HepG2 (cell line): Measurements from ENCODE around the gene ZBP1. TPM values are rescaled to one million over a fixed set of nuclear protein-coding genes. Genes with fewer than 3 reads are reported as not detected.

Source experiments
- ARNTL ChIP-seq: sonication (generic); formaldehyde crosslinking; IDR thresholded peaks from 2 replicates; pipeline ENCODE4 v1.4.0; 2020; ENCODE audit warnings: mild to moderate bottlenecking, missing genetic modification reagents
- CENPT ChIP-seq: sonication (generic); formaldehyde crosslinking; IDR thresholded peaks from 2 replicates; pipeline ENCODE4 v1.8.0; 2022; ENCODE audit warnings: low read depth, mild to moderate bottlenecking, moderate library complexity, missing genetic modification reagents
- CREB1 ChIP-seq, 2 experiments: fragments of 450-650 bp in 1 of 2; IDR thresholded peaks; 2 replicates each; pipeline ENCODE4 v1.6.1; 2016 to 2017; ENCODE audit warnings: control low read depth in 1 of 2, mild to moderate bottlenecking in 1 of 2, missing compliant biosample characterization in 1 of 2, missing genetic modification characterization in 1 of 2
- HOXA9 ChIP-seq: sonication (generic); formaldehyde crosslinking; IDR thresholded peaks from 2 replicates; pipeline ENCODE4 v1.8.1; 2022; ENCODE audit warnings: missing genetic modification reagents, mild to moderate bottlenecking, moderate library complexity, borderline replicate concordance
- NFIB ChIP-seq: sonication (generic); formaldehyde crosslinking; IDR thresholded peaks from 2 replicates; pipeline ENCODE4 v1.9.0; 2021; ENCODE audit warnings: missing genetic modification reagents, mild to moderate bottlenecking, borderline replicate concordance
- NR2F1 ChIP-seq, 2 experiments: fragments of 450-650 bp in 1 of 2; formaldehyde crosslinking in 1 of 2; IDR thresholded peaks; 2 replicates each; pipeline versions ENCODE4 v1.5.0 to v1.6.1; 2016 to 2020; ENCODE audit warnings: mild to moderate bottlenecking in 1 of 2, missing compliant biosample characterization in 1 of 2, missing genetic modification reagents in 1 of 2, moderate library complexity in 1 of 2
- SUZ12 ChIP-seq: fragments of 150-350 bp; IDR thresholded peaks from 2 replicates; pipeline ENCODE4 v1.6.1; 2014; ENCODE audit warnings: low read depth, low read length
- TBX2 ChIP-seq: sonication (generic); formaldehyde crosslinking; IDR thresholded peaks from 2 replicates; pipeline ENCODE4 v1.5.0; 2020; ENCODE audit warnings: missing genetic modification reagents, mild to moderate bottlenecking, borderline replicate concordance
- YEATS2 ChIP-seq: sonication (generic); formaldehyde crosslinking; IDR thresholded peaks from 2 replicates; pipeline ENCODE4 v1.4.0; 2020; ENCODE audit warnings: missing genetic modification reagents, borderline replicate concordance
- ZMYM3 ChIP-seq: sonication (generic); formaldehyde crosslinking; IDR thresholded peaks from 2 replicates; pipeline ENCODE4 v1.5.1; 2020; ENCODE audit warnings: mild to moderate bottlenecking, missing genetic modification reagents
- ZNF12 ChIP-seq: sonication (generic); formaldehyde crosslinking; IDR thresholded peaks from 2 replicates; pipeline ENCODE4 v1.5.0; 2020; ENCODE audit warnings: missing genetic modification reagents
- ZNF24 ChIP-seq: fragments of 450-650 bp; IDR thresholded peaks from 2 replicates; pipeline ENCODE4 v1.6.1; 2017; ENCODE audit warnings: antibody characterized with exemption, mild to moderate bottlenecking
- ZNF441 ChIP-seq: sonication (generic); formaldehyde crosslinking; IDR thresholded peaks from 2 replicates; pipeline ENCODE4 v1.7.0; 2021; ENCODE audit warnings: missing genetic modification reagents, borderline replicate concordance
- ZNF792 ChIP-seq: IDR thresholded peaks from 2 replicates; pipeline ENCODE4 v1.6.1; 2016
- ZSCAN29 ChIP-seq: sonication (generic); formaldehyde crosslinking; conservative IDR thresholded peaks from 2 replicates; pipeline ENCODE4 v1.4.0; 2020; ENCODE audit warnings: mild to moderate bottlenecking, missing genetic modification reagents
- polyA plus RNA-seq, 8 experiments: library from polyadenylated mRNA; depleted of rRNA in 3 of 8; stranded (reverse) in 7 of 8; unstranded in 1 of 8; fragments of >200 nt; fragmentation: Illumina TruSeq in 4 of 8; extraction: Trizol in 4 of 8; gene quantifications; 2 replicates each; pipeline versions ENCODE4 v1.2.1 to v1.2.3, GENCODE V29; 2011 to 2016; ENCODE audit warnings: low read depth in 4 of 8, missing spikeins in 1 of 8, mixed read lengths in 1 of 8; ENCODE audit not compliant: insufficient read depth in 1 of 8
- total RNA-seq, 5 experiments: library from RNA; depleted of rRNA; stranded (reverse); fragments of >200 nt; fragmentation: Illumina TruSeq; extraction: Trizol; gene quantifications; 2 replicates each; pipeline ENCODE4 v1.2.3, GENCODE V29; 2016; ENCODE audit warnings: low read depth in 1 of 5
- TF ChIP-seq, protein P1 (sequence below), 2 experiments: sonication (generic) in 1 of 2; formaldehyde crosslinking in 1 of 2; IDR thresholded peaks; 2 replicates each; pipeline versions ENCODE4 v1.4.0 to v1.6.1; 2018 to 2020; ENCODE audit warnings: missing genetic modification reagents in 2 of 2, borderline replicate concordance in 1 of 2, low read depth in 1 of 2, mild to moderate bottlenecking in 1 of 2, missing biosample characterization in 1 of 2
- TF ChIP-seq, protein P2 (sequence below): sonication (generic); formaldehyde crosslinking; IDR thresholded peaks from 2 replicates; pipeline ENCODE4 v1.9.0; 2022; ENCODE audit warnings: missing genetic modification reagents, mild to moderate bottlenecking, borderline replicate concordance
- TF ChIP-seq, protein P3 (sequence below): sonication (generic); formaldehyde crosslinking; IDR thresholded peaks from 2 replicates; pipeline ENCODE4 v1.4.0; 2020; ENCODE audit warnings: low read depth, mild to moderate bottlenecking, missing genetic modification reagents
- TF ChIP-seq, protein P4 (sequence below): sonication (generic); formaldehyde crosslinking; IDR thresholded peaks from 2 replicates; pipeline ENCODE4 v1.4.0; 2020; ENCODE audit warnings: missing genetic modification reagents

The ZBP1 gene
- total and polyA plus RNA-seq, 2 of the 13 experiments (the other 11 are each of a cell fraction or from before 2014, with no cell fraction given), result not detected

DNA sequence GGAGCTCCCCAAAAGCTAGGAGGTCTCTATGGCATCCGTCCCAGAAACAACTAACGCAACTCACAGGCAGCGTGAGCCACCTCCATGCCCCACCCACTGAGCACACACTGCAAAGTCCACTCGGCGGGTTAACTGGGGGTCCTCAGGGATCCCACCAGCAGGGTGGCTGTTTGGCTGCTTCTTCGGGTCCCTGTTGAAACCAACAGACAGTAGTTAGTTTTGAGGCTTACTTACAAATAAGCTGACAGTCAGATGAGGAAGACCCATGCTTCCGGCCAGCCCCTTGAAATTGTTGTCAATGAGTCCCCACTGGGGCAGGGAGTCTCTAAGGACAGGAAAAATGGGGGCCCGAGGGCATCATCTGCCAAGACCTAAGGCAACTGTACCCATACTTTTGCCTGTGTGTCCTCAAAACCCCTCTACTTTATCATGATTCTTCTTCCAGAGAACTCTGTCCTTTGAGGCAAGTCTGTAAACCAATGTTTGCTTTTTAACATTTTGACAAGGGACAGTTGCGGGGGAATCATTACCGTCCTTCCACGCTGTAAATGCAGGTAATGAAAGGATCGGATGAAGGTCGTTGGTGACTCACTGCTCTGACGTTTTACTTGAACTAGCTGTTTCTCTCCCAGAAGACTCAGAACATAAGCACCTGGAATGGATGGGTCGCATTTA lies 61.5 kb downstream of the ZBP1 start (continued):
- TF ChIP-seq HOXA9 (CRISPR knock-in tag) (no peak), NFIB (CRISPR knock-in tag) (no peak), ZNF24 (no peak), ZNF441 (peak; percentile 44; the same call in 1 of the 2 replicates), NR2F1 (CRISPR knock-in tag; IDR thresholded peaks at IDR 0.05) (peak; percentile 13 to 18; a peak in 1 of 4 replicates), ZNF792 (no peak), ZNF12 (CRISPR knock-in tag) (no peak), CENPT (no peak), ZMYM3 (CRISPR knock-in tag) (no peak; the same call in 1 of the 2 replicates), TBX2 (CRISPR knock-in tag) (peak; percentile 47; the same call in 1 of the 2 replicates), ZSCAN29 (CRISPR knock-in tag) (no peak), ARNTL (CRISPR knock-in tag) (0 out of 2 replicates have a peak, but pooled peaks have one; percentile 40), SUZ12 (no peak), YEATS2 (CRISPR knock-in tag) (no peak), CREB1 (IDR thresholded peaks at IDR 0.05) (peak; percentile 82), CREB1 (CRISPR knock-in tag; IDR thresholded peaks at IDR 0.05) (peak; percentile 89)
- TF ChIP-seq, protein P1, sequence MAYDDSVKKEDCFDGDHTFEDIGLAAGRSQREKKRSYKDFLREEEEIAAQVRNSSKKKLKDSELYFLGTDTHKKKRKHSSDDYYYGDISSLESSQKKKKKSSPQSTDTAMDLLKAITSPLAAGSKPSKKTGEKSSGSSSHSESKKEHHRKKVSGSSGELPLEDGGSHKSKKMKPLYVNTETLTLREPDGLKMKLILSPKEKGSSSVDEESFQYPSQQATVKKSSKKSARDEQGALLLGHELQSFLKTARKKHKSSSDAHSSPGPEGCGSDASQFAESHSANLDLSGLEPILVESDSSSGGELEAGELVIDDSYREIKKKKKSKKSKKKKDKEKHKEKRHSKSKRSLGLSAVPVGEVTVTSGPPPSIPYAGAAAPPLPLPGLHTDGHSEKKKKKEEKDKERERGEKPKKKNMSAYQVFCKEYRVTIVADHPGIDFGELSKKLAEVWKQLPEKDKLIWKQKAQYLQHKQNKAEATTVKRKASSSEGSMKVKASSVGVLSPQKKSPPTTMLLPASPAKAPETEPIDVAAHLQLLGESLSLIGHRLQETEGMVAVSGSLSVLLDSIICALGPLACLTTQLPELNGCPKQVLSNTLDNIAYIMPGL (CRISPR knock-in tag; IDR thresholded peaks at IDR 0.05; ENCODE audit: borderline replicate concordance in 1 of 2, low read depth in 1 of 2), result no peak
- TF ChIP-seq, protein P2, sequence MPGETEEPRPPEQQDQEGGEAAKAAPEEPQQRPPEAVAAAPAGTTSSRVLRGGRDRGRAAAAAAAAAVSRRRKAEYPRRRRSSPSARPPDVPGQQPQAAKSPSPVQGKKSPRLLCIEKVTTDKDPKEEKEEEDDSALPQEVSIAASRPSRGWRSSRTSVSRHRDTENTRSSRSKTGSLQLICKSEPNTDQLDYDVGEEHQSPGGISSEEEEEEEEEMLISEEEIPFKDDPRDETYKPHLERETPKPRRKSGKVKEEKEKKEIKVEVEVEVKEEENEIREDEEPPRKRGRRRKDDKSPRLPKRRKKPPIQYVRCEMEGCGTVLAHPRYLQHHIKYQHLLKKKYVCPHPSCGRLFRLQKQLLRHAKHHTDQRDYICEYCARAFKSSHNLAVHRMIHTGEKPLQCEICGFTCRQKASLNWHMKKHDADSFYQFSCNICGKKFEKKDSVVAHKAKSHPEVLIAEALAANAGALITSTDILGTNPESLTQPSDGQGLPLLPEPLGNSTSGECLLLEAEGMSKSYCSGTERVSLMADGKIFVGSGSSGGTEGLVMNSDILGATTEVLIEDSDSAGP (CRISPR knock-in tag), result no peak
- TF ChIP-seq, protein P3, sequence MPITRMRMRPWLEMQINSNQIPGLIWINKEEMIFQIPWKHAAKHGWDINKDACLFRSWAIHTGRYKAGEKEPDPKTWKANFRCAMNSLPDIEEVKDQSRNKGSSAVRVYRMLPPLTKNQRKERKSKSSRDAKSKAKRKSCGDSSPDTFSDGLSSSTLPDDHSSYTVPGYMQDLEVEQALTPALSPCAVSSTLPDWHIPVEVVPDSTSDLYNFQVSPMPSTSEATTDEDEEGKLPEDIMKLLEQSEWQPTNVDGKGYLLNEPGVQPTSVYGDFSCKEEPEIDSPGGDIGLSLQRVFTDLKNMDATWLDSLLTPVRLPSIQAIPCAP (CRISPR knock-in tag), result no peak
- TF ChIP-seq, protein P4, sequence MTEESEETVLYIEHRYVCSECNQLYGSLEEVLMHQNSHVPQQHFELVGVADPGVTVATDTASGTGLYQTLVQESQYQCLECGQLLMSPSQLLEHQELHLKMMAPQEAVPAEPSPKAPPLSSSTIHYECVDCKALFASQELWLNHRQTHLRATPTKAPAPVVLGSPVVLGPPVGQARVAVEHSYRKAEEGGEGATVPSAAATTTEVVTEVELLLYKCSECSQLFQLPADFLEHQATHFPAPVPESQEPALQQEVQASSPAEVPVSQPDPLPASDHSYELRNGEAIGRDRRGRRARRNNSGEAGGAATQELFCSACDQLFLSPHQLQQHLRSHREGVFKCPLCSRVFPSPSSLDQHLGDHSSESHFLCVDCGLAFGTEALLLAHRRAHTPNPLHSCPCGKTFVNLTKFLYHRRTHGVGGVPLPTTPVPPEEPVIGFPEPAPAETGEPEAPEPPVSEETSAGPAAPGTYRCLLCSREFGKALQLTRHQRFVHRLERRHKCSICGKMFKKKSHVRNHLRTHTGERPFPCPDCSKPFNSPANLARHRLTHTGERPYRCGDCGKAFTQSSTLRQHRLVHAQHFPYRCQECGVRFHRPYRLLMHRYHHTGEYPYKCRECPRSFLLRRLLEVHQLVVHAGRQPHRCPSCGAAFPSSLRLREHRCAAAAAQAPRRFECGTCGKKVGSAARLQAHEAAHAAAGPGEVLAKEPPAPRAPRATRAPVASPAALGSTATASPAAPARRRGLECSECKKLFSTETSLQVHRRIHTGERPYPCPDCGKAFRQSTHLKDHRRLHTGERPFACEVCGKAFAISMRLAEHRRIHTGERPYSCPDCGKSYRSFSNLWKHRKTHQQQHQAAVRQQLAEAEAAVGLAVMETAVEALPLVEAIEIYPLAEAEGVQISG (CRISPR knock-in tag), result peak; percentile 41; the same call in 1 of the 2 replicates
